Measurements from ENCODE around the gene SMARCA4. TPM values are rescaled to one million over a fixed set of nuclear protein-coding genes. Genes with fewer than 3 reads are reported as not detected.

Gene SMARCA4
- total RNA-seq, 1 donor from 2014 or later = 95.6 TPM

GRCh38 chr19:11035441-11036377 lies 74.9 kb downstream of the SMARCA4 start:
- H3K9me3 ChIP-seq = no peaks in the 10 kb centered on the region
- DNase-seq (peak; percentile 94), ATAC-seq (peak; percentile 97)
- no peak overlapping the region for H3K4me3 ChIP-seq
- peak; percentile 94 for TF ChIP-seq CTCF (IDR thresholded peaks at IDR 0.05)
- H3K4me1 ChIP-seq = peaks cover 4% of the 10 kb centered on the region
- intact Hi-C loops (cut with DNase I) = loop anchor here (5.0 kb wide), 1 partner anchor 92 kb away; no protein-coding TSS in a partner anchor
- peak overlapping the region; percentile 2 for H3K27ac ChIP-seq
- H3K36me3 ChIP-seq = peaks cover 95% of the 10 kb centered on the region
- H3K27me3 ChIP-seq = no peaks in the 10 kb centered on the region

- no peak for ATAC-seq
- intact Hi-C loops (cut with DNase I) = loop anchor here (5.0 kb wide), 1 partner anchor 89 kb away; no protein-coding TSS in a partner anchor
- Histone ChIP-seq H3K27ac (no peak overlapping the region), H3K36me3 (peaks cover 88% of the 10 kb centered on the region), H3K4me1 (peaks cover 4% of the 10 kb centered on the region), H3K27me3 (no peaks in the 10 kb centered on the region), H3K4me3 (no peak overlapping the region), H3K9me3 (no peaks in the 10 kb centered on the region)
- no peak for DNase-seq
- no peak for TF ChIP-seq CTCF (IDR thresholded peaks at IDR 0.05)
Observed at GRCh38 chr19:11038511-11038910, 77.7 kb downstream of the SMARCA4 start.

GRCh38 chr19:11041194-11041593 lies 80.4 kb downstream of the SMARCA4 start:
- peak overlapping the region; percentile 49 for H3K27ac ChIP-seq
- H3K36me3 ChIP-seq = peaks cover 74% of the 10 kb centered on the region
- intact Hi-C loops (cut with DNase I) = no loop called here

GRCh38 chr19:11041966-11042627 lies 81.3 kb downstream of the SMARCA4 start:
- H3K27ac ChIP-seq = peak overlapping the region; percentile 49
- peak; percentile 92 for DNase-seq
- H3K9me3 ChIP-seq = no peaks in the 10 kb centered on the region

More at GRCh38 chr19:11041194-11041593, 80.4 kb downstream of the SMARCA4 start:
- no peak for DNase-seq
- Histone ChIP-seq H3K4me3 (no peak overlapping the region), H3K27me3 (no peaks in the 10 kb centered on the region), H3K9me3 (no peaks in the 10 kb centered on the region), H3K4me1 (no peaks in the 10 kb centered on the region)
- ATAC-seq = no peak
- no peak for TF ChIP-seq CTCF (IDR thresholded peaks at IDR 0.05)

GRCh38 chr19:11044431-11044830 lies 83.6 kb downstream of the SMARCA4 start:
- Histone ChIP-seq H3K36me3 (peaks cover 42% of the 10 kb centered on the region), H3K4me3 (no peak overlapping the region), H3K27ac (no peak overlapping the region), H3K4me1 (peaks cover 7% of the 10 kb centered on the region), H3K27me3 (no peaks in the 10 kb centered on the region), H3K9me3 (no peaks in the 10 kb centered on the region)
- no peak for ATAC-seq
- no peak for TF ChIP-seq CTCF (IDR thresholded peaks at IDR 0.05)
- DNase-seq = no peak
- intact Hi-C loops (cut with DNase I) = no loop called here

More at GRCh38 chr19:11041966-11042627, 81.3 kb downstream of the SMARCA4 start:
- no peak for TF ChIP-seq CTCF (IDR thresholded peaks at IDR 0.05)
- intact Hi-C loops (cut with DNase I) = no loop called here
- H3K4me1 ChIP-seq = no peaks in the 10 kb centered on the region
- H3K4me3 ChIP-seq = no peak overlapping the region
- H3K36me3 ChIP-seq = peaks cover 65% of the 10 kb centered on the region
- peak; percentile 97 for ATAC-seq
- no peaks in the 10 kb centered on the region for H3K27me3 ChIP-seq
